A549 (cell line): ENCODE data around the gene LCE1B.

ENCODE experiments used
- CHD2 ChIP-seq: fragments of 150-350 bp; IDR thresholded peaks from 2 replicates; pipeline ENCODE4 v1.6.1; 2014; ENCODE audit warnings: low read length; ENCODE audit not compliant: partially characterized antibody
- RARB ChIP-seq: fragments of 250-450 bp; sonication (Bioruptor Pico); IDR thresholded peaks from 2 replicates; pipeline ENCODE4 v1.8.0; 2021; ENCODE audit warnings: mild to moderate bottlenecking, moderate library complexity
- SREBF2 ChIP-seq: fragments of 450-650 bp; IDR thresholded peaks from 2 replicates; pipeline ENCODE4 v1.6.1; 2014; ENCODE audit warnings: mild to moderate bottlenecking, moderate library complexity
- TF ChIP-seq, protein P1 (sequence below): fragments of 450-650 bp; IDR thresholded peaks from 2 replicates; pipeline ENCODE4 v1.6.1; 2014; ENCODE audit warnings: antibody characterized with exemption
- TF ChIP-seq, protein P2 (sequence below): fragments of >200 bp; sonication (Bioruptor Twin); formaldehyde crosslinking; IDR thresholded peaks from 3 replicates; pipeline ENCODE4 v1.5.1; 2016

DNA sequence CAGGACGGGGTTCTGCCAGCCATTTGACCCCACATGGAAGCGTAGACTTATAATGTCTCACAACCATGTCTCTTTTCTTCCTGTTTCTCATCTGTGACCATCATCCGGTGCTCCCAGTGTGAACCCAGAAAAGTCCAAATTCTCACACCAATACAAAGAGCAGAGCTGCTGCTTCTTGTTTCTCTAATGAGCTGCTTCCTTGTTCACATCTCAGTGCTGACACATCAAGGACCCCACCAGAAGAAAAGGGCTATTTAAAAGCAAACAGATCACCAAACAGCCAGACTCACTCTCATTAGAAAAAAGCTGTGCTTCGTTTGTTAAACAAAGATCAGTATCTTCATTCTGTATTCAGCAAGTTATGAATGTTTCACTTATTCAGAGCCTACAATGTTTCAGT lies 16.1 kb upstream of the LCE1B start:
- no peak for TF ChIP-seq CHD2
- TF ChIP-seq RARB (CRISPR knock-in tag) = no peak
- TF ChIP-seq, protein P1, sequence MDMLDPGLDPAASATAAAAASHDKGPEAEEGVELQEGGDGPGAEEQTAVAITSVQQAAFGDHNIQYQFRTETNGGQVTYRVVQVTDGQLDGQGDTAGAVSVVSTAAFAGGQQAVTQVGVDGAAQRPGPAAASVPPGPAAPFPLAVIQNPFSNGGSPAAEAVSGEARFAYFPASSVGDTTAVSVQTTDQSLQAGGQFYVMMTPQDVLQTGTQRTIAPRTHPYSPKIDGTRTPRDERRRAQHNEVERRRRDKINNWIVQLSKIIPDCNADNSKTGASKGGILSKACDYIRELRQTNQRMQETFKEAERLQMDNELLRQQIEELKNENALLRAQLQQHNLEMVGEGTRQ = no peak
- TF ChIP-seq SREBF2 = no peak
- TF ChIP-seq, protein P2, sequence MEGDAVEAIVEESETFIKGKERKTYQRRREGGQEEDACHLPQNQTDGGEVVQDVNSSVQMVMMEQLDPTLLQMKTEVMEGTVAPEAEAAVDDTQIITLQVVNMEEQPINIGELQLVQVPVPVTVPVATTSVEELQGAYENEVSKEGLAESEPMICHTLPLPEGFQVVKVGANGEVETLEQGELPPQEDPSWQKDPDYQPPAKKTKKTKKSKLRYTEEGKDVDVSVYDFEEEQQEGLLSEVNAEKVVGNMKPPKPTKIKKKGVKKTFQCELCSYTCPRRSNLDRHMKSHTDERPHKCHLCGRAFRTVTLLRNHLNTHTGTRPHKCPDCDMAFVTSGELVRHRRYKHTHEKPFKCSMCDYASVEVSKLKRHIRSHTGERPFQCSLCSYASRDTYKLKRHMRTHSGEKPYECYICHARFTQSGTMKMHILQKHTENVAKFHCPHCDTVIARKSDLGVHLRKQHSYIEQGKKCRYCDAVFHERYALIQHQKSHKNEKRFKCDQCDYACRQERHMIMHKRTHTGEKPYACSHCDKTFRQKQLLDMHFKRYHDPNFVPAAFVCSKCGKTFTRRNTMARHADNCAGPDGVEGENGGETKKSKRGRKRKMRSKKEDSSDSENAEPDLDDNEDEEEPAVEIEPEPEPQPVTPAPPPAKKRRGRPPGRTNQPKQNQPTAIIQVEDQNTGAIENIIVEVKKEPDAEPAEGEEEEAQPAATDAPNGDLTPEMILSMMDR = no peak
